ENCODE measurements around the gene LRGUK. TPM values are rescaled to one million over a fixed set of nuclear protein-coding genes. Genes with fewer than 3 reads are reported as not detected.

Gene LRGUK
- total RNA-seq, 1 donor from 2014 or later = 0.16 TPM

Other genes with a start within 250 kb of the LRGUK start
- 5.8 TPM for gene SLC35B4, start 189.6 kb downstream of the LRGUK start, total RNA-seq